Skin of body (tissue), 2 donors: ENCODE results near the gene CALHM5. TPM values are rescaled to one million over a fixed set of nuclear protein-coding genes. Genes with fewer than 3 reads are reported as not detected.
"Not testable (repeated sequence)": the region's sequence is repeated elsewhere in the genome, so short reads cannot be mapped to it uniquely, and the experiment has no call there.

Experiments
- DNase-seq: peaks from one replicate; lab custom pipeline; 2025; lab: John Stamatoyannopoulos, UW
- total RNA-seq: library from RNA; depleted of rRNA; stranded (reverse); fragments of >200 nt; gene quantifications from one replicate; pipeline ENCODE4 v1.2.3, GENCODE V29; 2014

Gene CALHM5, protein sequence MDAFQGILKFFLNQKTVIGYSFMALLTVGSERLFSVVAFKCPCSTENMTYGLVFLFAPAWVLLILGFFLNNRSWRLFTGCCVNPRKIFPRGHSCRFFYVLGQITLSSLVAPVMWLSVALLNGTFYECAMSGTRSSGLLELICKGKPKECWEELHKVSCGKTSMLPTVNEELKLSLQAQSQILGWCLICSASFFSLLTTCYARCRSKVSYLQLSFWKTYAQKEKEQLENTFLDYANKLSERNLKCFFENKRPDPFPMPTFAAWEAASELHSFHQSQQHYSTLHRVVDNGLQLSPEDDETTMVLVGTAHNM
- 4.6 TPM for total RNA-seq

DNA sequence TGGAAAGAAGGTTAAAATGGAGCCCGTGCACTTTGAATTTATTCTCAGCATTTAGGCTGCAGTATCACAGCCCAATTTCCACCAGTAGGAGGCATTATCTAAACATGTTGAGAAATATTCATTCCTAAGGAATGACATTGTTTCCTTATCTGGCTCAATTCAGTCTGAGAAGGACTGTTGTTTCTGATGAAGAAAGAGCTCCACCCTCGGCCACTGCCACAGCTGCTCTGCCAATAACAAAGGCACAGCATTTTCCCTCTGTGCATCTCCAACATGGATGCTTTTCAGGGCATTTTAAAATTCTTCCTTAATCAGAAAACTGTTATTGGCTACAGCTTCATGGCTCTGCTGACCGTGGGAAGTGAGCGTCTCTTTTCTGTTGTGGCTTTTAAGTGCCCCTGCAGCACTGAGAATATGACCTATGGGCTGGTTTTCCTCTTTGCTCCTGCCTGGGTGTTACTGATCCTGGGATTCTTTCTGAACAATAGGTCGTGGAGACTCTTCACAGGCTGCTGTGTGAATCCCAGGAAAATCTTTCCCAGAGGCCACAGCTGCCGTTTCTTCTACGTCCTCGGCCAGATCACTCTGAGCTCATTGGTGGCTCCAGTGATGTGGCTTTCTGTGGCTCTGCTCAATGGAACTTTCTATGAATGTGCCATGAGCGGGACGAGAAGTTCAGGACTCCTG, at the start of gene CALHM5:
Gene CALHM5 (plus strand): TSS at position 216 of the 687 bp plus-strand sequence. CDS start 58 bp downstream, at position 274.
- peak; percentile 23 for DNase-seq

DNA sequence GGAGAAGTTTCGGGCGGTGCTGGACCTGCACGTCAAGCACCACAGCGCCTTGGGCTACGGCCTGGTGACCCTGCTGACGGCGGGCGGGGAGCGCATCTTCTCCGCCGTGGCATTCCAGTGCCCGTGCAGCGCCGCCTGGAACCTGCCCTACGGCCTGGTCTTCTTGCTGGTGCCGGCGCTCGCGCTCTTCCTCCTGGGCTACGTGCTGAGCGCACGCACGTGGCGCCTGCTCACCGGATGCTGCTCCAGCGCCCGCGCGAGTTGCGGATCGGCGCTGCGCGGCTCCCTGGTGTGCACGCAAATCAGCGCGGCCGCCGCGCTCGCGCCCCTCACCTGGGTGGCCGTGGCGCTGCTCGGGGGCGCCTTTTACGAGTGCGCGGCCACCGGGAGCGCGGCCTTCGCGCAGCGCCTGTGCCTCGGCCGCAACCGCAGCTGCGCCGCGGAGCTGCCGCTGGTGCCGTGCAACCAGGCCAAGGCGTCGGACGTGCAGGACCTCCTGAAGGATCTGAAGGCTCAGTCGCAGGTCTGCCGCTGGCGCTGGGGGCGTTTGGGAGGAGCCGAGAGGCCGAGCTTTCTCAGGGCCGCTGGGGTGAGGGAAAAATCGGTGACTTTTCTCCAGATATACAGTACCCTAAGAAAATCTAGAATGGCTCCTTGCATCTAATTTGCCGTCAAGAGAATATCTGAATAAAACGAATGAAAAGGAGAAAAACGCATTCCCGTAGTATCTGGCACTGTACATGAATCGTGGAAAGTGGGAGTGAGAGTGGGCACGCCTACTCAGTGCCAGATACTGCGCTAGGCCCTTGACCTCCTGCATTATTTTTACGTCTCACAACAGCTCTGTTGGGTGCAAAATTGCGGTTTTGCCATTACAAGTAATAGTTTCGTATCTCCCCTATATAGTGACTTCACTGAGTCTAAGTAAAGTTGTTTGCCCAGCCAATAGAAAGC, 49.2 kb upstream of the CALHM5 start:
- peak; percentile 18 for DNase-seq

DNA sequence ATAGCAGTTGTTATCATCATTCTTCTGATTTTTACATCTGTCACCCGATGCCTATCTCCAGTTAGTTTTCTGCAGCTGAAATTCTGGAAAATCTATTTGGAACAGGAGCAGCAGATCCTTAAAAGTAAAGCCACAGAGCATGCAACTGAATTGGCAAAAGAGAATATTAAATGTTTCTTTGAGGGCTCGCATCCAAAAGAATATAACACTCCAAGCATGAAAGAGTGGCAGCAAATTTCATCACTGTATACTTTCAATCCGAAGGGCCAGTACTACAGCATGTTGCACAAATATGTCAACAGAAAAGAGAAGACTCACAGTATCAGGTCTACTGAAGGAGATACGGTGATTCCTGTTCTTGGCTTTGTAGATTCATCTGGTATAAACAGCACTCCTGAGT, 48.1 kb upstream of the CALHM5 start:
- DNase-seq: no peak

DNA sequence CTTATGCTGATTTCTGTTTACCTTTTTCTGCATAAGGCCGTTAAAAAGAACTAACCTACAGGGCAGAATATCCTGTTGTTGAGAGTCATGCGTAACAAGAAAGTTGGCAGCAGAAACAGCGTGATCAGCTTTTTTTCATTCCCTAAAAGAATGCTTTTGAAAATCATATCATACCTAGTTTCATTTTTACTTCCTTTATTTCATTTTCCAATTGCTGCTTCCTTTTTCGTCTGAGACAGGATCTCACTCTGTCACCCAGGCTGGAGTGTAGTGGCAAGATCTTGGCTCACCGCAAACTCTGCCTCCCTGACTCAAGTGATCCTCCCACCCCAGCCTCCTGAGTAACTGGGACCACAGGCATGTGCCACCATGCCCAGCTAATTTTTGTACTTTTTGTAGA, 46.2 kb upstream of the CALHM5 start:
- peak; percentile 35 for DNase-seq

DNA sequence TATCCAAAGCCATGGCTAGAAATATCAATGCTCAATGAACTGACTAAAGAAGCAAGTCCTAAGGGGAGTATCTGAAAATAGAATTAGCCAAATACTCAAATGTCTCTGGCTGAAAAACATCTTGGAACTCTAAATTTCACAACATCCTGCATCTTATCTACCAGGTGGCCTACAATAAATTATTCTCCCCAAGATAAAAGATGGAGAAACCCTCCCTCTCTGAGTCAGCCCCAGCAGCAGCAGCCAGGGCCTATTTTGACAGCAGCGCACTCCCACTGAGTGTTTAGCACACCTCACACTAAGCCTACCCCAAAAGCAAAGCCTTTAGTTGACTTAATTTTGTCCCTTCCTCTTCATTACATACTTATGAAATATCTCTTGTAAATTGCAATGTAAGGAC, 44.3 kb upstream of the CALHM5 start:
- DNase-seq: no peak

DNA sequence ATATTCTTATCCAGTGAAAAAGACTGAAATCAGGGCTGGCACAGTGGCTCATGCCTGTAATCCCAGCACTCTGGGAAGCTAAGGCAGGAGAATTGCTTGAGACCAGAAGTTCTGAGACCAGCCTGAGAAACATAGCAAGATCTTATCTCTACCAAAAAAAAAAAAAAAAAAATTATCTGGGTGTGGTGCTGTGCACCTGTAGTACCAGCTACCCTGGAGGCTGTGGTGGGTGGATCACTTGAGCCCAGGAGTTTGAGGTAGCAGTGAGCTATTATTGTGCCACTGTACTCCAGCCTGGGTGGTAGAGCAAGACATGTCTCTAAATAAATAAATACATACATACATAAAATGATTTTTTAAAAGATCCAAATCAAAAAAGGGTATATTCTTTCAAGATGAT, 43.9 kb upstream of the CALHM5 start:
- no peak for DNase-seq

DNA sequence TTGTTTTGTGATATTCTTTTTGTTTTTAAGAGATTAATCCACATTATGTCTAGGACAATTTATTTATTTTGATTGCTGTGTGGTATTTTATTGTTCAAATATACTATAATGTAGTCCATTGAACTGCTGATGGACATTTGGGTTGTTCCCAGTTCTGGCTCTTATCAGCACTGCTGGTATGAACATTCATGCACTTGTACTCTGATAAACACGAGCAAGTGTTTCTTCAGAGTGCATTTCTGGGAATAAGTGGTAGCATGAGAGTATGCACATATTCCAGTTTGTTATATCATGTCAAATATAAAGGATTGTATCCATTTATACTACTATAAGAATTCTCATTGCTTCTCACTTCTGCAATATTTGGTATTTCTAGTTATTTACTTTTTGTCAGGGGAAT, 43.1 kb upstream of the CALHM5 start:
- DNase-seq: no peak

DNA sequence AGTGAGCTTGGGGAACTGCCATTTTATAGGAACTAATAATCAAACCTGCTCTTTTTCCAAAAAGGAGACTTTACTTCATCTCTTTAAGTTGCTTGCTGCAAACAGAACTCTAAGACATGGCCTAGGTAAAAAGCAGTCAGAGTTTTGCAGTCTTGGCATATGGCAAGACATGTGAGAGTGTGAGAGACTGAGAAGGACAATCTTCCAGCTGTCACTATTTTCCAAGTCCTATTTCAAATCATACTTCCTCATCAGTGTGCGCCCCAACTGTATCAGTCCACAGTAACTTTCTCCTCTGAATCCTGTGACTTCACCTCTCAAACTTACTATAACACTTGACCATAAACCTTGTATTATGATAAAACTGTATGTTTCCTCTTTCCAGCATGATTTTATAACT, 39.9 kb upstream of the CALHM5 start:
- no peak for DNase-seq

DNA sequence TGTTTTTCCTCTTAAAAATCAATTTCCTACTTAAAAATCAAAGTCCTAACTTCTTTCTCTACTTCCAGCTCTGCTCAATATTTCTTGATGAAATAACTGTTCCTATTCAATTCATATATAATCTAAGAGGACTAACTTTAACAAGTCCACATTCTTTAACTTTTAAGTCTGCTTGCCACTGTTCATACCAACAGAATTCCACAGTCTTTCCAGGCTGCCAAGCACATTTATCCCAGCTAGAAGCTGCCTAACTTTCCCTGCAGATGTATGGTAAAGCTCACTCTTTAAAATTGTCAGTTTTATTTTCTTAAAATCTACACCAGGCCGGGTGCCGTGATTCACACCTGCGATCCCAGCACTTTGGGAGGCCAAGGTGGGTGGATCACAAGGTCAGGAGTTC, 38.7 kb upstream of the CALHM5 start:
- no peak for DNase-seq

DNA sequence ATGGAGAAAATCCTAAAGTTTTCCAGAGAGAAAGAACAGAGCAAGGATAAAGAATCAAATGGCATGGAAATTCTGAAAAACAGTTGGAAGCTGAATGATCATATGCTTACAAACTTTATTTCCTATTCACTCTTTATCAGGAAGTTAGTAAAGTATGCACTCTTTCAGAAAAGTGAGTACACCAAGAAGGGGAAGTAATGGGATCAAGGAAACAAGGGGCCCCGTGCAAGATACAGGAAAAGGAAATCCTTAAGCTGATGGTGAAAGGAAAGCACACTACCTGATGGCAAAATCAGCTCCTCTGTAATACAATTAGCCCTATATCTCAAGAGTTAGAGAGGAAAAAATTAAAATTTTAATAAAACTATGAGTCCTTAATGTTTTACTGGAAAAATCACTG, 36.3 kb upstream of the CALHM5 start:
- no peak for DNase-seq

DNA sequence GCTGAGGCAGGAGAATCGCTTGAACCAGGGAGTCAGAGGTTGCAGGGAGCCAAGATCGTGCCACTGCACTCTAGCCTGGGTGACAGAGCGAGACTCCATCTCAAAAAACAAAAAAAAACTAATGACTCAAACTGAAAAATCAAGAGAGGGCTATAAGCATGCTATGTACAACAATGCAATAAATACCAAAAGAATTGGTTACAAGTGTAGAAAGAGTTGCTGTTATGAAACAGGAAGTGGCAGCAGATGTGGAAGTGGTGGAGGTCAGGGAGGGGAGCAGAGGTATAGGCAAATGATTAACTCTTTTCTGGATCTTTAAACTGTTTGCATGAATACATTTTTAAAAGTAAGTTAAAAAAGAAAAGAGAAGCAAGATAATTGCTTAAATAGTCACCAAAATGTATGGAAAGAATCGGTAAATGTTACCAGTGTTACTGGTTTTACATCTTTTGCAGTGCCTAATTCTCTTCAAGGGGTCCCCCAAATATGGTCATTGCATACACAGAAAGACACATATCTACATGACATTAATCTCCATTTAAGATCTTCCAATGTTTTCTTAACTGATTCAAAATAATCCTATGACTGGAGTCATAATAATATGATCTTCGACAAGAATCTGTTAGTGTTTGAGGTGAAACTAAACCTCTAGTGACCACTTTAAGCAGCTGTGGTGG, 35.3 kb upstream of the CALHM5 start:
- peak; percentile 1 for DNase-seq

DNA sequence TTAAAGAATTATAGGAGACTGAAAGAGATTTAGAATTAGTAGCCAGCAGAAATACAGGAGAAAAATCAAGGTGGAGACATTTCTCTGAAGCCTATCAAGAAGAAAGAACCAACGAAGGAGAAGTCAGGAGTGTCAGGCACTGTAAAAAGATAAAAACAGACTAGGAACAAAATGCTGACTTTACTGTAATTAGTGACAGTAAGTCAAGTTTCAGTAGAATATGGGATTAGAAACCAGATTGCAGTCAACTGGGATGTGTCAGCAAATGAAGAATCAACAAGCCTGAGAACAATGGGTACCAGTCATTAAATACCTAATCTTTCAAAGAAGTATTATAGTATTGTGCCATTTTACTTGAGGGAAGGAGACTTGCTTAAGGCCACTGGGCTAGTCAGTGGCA, 28.7 kb upstream of the CALHM5 start:
- DNase-seq: no peak

DNA sequence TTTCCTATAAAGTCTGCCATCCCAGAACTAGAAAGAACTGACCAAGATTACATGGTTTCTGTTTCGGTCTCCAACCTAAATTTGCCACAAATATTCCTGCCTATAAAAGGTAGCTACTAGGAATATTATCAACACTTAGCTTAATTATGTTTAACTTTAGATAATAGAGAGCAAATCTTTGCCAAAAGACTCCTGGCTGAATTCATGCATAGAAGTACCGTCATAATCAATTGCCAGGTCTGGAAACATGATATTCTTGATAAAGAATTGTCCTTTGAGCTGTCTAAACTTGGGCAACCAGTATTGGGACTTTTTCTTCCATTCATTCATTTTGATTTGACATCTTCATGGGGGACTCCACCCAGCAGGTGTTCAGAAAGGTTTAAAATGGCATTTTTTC, 27.8 kb upstream of the CALHM5 start:
- DNase-seq: no peak

DNA sequence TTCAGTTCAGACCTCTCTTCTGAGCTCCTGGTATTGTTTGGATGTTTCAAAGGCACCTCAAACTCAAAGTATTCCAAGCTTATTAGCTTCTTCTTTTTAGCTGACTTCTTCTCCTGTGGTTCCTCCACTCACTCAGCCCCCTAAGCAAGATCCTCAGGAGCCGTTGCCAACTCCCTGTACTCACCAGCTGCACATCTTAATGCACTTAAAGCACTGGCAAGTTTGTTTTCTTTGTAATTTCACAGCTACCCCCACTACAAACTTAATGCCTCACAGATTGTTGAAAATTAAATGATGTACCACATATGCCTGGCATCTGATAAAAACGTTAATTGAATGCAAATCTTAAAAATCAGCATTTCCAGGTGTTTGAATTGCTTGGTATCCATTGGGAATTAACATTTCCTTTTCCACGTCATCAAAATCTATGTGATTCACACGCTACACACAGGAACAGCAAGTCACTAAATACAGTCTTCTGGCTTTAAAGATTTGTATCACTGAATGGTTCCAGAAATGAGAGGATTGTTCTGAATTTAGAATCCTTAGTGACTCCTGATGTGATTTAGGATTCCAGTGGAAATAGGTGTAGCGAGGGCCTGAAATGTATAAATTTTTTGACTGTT, 25.8 kb upstream of the CALHM5 start:
- peak; percentile 32 for DNase-seq

DNA sequence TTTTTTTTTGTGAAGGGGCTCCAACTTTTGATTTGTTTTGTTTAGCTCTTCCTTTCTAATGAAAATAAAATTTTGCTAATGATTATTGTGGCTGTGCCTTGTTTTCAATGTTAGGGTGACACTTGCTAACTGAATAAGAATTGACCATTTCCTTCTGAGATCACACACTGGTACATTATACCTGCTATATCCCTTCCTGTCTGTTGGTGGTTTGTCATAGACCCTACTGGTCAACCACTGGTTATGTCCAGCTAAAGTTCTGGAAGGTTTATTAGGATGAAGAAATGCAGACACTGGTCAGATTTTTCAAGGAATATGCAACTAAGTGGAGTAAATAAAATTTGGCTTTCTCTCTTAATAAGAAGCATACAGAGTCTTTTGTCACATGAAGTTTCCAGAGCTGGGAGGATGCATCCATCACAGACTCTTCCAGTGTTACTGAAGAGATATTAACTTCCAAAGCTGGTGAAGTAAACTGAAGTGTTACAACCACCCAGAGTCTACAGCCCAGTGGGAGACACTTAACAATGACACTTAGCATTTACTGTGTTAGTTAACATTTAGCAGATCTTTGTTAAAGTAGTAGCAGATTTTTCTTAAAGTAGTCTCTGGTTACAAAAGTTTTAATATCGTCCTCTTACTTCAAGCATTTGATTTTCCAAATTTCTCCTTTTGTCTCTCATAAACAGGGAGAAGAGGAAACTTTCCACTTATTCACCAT, 19.7 kb upstream of the CALHM5 start:
- DNase-seq: no peak

DNA sequence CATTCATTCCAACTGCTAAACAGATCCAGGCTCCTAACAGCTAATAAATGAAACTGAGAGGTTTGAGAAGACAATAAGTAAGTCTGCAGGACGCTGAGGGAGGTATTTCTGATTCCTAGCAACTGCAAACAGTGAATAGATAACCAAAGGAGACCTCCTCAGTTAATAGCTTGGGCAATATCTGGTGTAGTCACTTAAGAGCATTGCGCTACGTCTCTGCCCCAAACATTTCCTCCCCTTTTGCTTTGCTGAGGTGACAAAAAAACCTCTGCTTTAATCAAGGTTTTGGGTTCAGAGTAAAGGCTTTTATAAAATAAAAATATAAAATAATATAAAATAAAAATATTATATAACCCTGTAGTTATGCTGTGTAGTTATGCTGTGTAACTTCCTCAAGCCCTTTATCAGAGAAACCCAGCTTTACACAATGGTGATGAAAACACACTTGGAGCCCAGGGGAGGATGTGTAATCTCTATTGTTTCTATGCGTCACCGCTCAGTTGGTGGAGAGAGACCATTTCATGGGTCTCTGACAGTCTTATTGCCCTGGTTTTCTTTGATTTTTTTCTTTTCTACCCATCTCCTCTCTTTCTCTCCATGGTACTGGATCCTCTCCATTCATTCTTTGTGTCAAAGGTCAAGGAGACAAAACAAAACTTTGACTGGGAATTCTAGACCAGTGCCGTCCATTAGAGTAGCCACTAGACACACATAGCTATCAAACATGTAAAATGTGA, 18.9 kb upstream of the CALHM5 start:
- DNase-seq: no peak

DNA sequence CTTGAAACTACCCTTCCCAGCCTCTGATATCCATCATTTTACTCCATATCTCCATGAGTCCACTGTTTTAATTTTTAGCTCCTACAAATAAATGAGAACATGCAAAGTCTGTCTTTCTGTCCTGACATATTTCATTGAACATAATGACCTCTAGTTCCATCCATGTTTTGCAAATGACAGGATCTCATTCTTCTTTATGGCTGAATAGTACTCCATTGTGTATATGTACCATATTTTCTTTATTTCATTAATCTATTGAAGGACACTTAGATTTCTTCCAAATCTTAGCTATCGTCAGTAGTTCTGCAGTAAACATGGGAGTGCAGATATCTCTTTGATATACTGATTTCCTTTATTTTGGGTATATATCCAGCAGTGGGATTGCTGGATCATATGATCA, 16.3 kb upstream of the CALHM5 start:
- DNase-seq: not testable (repeated sequence)

DNA sequence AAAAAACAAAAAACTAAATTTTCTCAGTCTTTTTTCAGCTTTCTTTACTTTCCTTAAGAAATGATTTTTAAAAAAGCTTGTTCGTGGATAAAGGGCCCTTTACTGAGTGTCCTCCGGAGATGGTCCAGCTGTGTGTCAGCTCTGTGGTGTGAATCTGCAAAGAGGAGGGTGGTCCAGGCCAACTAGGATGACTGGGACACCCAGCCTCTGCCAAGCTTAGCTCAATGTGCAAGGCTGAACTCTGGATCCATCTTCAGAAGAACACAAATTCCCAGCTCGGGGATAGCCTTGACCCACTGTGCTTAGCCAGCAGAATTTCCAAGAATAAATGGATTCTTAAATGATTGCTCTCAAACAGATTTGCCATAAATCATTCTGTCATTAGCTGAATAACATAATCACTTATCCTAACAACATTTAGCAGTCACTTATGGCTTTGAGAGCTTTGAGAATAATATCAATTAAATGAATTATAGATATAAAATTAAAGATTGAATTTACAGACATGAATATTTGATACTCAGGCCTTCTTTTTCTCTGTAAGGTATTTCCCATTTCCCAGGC, 14.2 kb upstream of the CALHM5 start:
- no peak for DNase-seq

DNA sequence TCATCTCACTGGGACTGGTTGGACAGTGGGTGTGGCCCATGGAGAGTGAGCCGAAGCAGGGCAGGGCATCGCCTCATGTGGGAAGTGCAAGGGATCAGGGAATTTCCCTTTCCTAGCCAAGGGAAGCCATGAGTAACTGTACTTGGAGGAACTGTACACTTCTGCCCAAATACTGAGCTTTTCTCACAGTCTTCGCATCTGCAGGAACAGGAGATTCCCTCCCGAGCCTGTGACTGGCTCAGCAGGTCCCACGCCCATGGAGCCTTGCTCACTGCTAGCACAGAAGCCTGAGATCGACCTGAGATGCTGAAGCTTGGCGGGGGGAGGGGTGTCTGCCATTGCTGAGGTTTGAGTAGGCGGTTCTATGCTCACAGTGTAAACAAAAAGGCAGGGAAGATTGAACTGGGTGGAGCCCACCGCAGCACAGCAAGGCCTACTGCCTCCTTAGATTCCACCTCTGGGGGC, 10.4 kb upstream of the CALHM5 start:
- DNase-seq: no peak
